Stimulated activated CD4-positive, alpha-beta T cell treated with anti-CD3 and anti-CD28 coated beads, Interleukin-12 subunit alpha, Interleukin-12 subunit beta, amount 100 ng/mL, for 24 hours (primary cell): ENCODE results near the gene UBE2B.

Experiments
- DNase-seq, 2 experiments: peaks; one replicate each; pipeline ENCODE4 v3.0.0-alpha.2; 2020; ENCODE audit warnings: low read depth in 2 of 2

UBE2B gene

DNA sequence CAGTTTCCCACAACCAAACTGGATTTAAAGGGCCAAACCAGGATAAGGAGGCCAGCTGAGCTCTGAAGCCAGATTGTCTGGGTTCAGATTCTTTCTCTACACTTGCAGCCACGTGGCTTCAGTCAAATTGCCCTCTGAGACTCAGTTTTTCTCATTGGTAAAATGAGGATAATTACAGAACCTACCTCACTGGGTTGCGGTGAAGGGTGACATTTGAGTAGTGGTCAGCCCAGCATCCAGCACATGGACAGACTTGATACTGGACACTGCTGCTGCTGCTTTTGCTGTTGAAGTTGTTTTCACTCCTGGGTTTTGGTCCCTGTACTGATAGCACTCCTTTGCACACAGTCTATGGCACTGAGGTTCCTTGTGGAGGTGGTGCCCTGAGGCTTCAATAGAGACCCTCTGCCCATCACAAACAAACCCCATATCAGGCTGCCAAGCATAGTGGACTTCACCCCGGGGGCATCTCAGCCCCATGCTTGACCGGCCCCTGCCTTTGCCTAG, 66.0 kb downstream of the UBE2B start:
- no peak for DNase-seq

DNA sequence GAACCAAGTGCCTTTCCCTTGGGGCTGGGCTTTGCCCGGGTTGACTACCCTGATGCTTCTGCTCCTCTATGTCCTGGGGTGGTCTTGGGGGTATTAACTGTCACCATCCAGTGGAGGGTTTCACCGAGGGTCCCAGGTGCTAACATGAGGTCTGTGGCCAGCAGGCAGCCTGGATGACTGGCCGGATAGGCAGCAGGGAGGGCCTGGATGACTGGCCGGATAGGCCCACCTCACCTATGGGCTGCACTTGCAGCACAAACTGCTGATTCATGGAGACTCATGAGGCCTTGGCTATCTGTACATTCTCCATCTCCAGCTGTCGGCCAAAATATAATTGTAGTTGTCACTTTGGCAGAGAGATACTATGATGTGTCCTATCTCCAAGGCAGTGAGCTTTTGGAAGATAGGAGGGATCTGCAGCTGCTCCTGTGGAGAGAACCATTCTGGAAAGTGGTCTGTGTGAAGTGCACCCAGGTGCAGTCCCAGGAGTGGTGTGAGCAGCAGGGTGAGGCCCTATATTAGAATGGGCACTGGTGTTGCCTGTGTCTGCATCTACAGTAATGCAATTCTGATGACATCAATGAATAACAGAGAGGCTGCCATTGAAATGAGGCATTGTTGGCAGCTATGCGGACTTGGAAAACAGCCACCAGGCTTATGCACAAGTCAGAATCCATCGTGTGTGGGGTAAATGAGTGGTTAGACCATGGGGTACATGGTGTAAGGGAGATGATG, 66.6 kb downstream of the UBE2B start:
- no peak for DNase-seq

- no peak for DNase-seq
Observed at GRCh38 chr5:134438721-134439123, 67.4 kb downstream of the UBE2B start.

GRCh38 chr5:134439210-134439654, 67.9 kb downstream of the UBE2B start:
- DNase-seq: no peak

GRCh38 chr5:134440201-134440755, 68.9 kb downstream of the UBE2B start:
- DNase-seq: no peak
